Astrocyte (in vitro differentiated cells and primary cell): ENCODE data around the gene SH2D3A.

Experiments
- CTCF ChIP-seq: IDR thresholded peaks from 2 replicates; pipeline ENCODE4 v1.5.1; 2011; ENCODE audit warnings: low read depth, mild to moderate bottlenecking, inconsistent platforms, low read length, moderate library complexity; ENCODE audit not compliant: insufficient read depth
- EZH2 ChIP-seq: IDR thresholded peaks from 2 replicates; pipeline ENCODE4 v1.6.1; 2012; ENCODE audit warnings: mild to moderate bottlenecking, low read length, inconsistent platforms; ENCODE audit not compliant: insufficient read depth

- no peak for TF ChIP-seq CTCF
- no peak for TF ChIP-seq EZH2
These were observed 54.3 kb downstream of the SH2D3A start for GRCh38 chr19:6712692-6713670.
